VCaP (cell line): ENCODE results near the gene HSD11B2.

Source experiments
- H3K27ac ChIP-seq: fragments of 450-650 bp; 2 replicates; pipeline ENCODE4 v1.5.1; 2017
- TF ChIP-seq, protein P1 (sequence below): fragments of 450-650 bp; conservative IDR thresholded peaks from 2 replicates; pipeline ENCODE4 v1.5.1; 2017; ENCODE audit warnings: mild to moderate bottlenecking, moderate library complexity

HSD11B2 gene

DNA sequence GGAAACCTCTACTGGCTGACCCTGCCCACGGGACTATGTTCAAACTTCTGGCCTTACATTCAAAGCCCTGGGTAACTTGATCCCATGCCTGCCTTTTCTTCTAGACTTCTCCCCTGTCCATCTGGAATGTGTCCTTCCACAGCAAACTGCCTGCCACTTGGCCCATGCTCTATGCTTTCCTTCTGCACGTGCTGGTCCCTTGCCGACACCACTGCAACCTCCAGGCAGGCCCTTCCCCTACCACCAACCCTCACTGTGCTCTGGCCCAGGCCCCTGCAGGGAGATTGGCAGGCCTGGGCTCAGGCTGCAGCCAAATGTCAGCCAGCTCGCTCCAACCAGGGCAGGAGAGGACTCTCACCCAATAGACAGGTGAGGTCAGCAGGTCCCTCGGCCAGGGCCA, 11.0 kb downstream of the HSD11B2 start:
- peak overlapping the region; percentile 69 for H3K27ac ChIP-seq
- TF ChIP-seq, protein P1, sequence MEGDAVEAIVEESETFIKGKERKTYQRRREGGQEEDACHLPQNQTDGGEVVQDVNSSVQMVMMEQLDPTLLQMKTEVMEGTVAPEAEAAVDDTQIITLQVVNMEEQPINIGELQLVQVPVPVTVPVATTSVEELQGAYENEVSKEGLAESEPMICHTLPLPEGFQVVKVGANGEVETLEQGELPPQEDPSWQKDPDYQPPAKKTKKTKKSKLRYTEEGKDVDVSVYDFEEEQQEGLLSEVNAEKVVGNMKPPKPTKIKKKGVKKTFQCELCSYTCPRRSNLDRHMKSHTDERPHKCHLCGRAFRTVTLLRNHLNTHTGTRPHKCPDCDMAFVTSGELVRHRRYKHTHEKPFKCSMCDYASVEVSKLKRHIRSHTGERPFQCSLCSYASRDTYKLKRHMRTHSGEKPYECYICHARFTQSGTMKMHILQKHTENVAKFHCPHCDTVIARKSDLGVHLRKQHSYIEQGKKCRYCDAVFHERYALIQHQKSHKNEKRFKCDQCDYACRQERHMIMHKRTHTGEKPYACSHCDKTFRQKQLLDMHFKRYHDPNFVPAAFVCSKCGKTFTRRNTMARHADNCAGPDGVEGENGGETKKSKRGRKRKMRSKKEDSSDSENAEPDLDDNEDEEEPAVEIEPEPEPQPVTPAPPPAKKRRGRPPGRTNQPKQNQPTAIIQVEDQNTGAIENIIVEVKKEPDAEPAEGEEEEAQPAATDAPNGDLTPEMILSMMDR, result no peak

DNA sequence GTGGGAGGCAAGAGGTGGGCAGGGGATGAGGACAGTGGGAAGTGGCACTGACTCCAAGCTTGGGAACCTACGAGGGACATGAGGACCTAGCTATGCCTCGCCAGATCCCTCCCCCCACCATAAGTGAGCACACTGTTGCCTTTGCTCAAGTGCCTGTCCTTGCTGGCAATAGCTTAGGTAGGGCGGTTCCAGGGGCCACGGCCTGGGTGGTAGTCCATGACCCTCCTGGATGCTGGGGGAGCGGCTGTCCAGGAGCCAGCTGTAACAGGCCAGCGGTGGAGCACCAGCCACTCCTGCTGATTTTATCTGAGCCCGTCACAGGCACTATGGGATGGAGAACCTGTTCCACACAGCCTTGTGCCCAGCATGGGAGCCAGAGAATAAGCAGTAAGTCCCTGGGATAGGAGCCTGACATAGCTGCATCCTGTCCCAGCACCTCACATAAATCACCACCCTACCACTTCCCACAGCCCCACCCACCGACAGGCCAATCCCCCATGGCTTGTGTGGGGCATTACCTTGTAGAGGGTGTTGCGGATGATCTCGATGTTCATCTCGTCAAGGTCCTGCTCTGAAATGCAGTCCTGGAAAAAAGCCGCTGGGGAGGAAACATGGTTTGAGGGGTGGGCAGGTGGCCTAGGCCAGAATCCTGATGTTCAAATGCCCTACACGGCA, 11.8 kb downstream of the HSD11B2 start:
- H3K27ac ChIP-seq, result peak overlapping the region; percentile 69
- TF ChIP-seq, protein P1, result no peak

DNA sequence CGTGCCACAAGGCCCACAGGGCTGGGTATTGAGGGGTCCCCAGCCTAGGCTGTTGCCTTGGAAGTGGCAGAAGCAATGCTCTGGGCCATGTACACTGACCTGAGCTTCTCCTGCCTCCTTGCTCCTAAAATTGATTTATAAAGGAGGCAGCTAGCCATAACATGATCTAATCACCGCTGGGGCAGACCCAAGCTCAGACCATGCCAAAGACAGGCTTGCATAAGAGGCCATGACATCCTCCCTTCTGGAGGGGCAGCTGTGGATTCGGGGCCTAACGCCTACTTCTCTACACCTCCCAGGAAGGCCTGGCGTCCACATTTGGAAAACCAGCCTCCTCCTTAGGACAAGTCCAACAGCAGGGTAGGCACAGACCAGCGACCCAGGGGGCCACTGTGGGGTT, 12.3 kb downstream of the HSD11B2 start:
- TF ChIP-seq, protein P1, result no peak
- H3K27ac ChIP-seq, result peak overlapping the region; percentile 69

DNA sequence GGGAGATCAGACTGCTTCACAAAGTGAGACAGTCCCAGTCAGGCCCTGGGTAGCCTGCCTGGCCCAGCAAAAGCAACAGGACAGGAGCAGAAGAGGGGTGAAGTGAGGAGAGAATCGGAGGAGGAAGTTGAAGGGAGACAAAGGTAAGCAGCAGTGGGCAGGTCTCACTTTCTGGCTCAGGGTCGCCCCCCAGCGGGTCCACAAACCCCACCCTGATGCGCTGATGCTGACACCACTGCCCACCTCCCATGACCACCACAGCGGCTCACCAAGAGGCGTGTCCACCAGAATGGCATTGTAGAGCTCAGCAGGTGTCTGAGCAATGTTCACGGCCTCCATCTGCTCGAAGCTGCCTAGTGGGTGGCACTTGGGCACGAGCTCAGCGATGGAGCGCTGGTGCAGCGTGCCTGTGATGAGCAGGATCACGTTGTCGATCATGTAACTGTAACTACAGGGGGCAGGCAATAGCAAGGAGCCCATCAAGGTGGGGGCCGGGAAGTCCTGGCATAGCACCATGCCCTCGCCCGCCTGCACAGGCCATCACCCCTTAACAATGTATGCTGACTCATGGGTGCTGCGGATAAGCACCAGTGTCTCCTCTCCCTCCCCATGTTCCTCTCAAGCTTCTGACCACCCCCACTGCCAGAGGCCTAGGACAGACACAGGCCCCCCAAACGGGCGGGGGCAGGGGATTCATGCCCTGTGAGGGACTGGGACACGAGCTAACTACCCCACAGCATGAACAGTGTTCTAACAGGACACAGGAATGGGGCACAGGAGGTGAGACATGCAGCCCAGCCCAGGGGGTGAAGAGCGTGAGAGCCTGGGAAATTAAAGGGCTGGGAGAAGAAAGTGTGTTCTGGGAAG, 13.6 kb downstream of the HSD11B2 start:
- TF ChIP-seq, protein P1, result no peak
- peak overlapping the region; percentile 69; the same call in 1 of the 2 replicates for H3K27ac ChIP-seq

DNA sequence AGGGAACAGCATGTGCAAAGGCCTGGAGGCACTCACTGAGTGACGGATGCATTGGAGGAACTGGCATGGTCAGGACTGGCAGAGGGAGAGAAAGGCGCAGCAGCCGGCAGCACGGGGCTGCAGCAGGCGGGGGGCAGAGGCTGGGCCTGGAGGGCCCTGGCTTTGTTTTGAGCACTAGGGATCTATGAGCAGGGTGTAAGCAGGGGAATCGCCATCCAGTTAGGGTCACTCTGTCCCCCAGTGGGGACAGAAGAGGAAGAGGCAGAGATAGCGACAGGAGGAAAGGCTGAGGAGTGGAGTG, 14.2 kb downstream of the HSD11B2 start:
- no peak overlapping the region for H3K27ac ChIP-seq

DNA sequence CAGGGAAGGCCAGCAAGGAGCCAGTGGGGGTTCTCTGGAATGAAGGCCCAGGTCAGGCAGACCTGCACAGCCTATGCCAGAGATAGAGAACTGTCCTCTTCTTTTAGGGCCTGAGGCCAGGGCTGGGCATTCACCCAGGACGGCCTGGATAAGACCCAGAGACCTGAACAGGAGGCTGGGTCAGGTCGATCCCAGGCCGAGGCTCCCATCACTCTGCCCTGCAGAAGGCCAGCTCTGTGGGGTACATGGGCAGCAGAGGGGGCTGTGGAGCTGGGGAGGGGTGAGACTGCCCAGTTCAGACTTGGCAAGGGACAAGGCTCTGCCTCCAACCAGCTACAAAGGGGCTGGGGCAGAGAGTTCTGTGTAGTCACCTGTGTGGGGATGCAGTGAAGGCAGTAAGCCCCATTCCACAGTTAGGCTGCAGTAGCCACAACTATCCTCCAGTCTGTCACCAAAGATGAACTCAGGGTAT, 14.6 kb downstream of the HSD11B2 start:
- TF ChIP-seq, protein P1, result no peak
- H3K27ac ChIP-seq, result 0 out of 2 replicates have a peak overlapping the region, but pooled peaks have one; percentile 16

More for the DNA sequence above, 14.2 kb downstream of the HSD11B2 start:
- TF ChIP-seq, protein P1, result no peak
